WTC11 (cell line): ENCODE data around the gene HPS5. TPM values are rescaled to one million over a fixed set of nuclear protein-coding genes. Genes with fewer than 3 reads are reported as not detected.

Experiments
- ATAC-seq: fragments of 200-7000 bp; cut with Tn5 transposase; 2 replicates; pipeline ENCODE4 v1.10.0; 2021; ENCODE audit warnings: mild to moderate bottlenecking, moderate library complexity
- CTCF ChIA-PET: fragments of 300-600 bp; sonication (Branson Sonifier 250); formaldehyde crosslinking; loops from one replicate; lab custom pipeline; 2021; ENCODE audit warnings: antibody characterized with exemption; lab: Charles Lee
- POLR2A ChIA-PET: fragments of 350-600 bp; sonication (Branson Sonifier 250); formaldehyde crosslinking; loops from one replicate; lab custom pipeline; 2021; ENCODE audit warnings: antibody characterized with exemption; lab: Charles Lee
- DNase-seq: peaks from one replicate; pipeline ENCODE4 v3.0.0; 2021; ENCODE audit warnings: low spot score
- H3K27ac Mint-ChIP-seq: 2 replicates; pipeline ENCODE4 v1.8.0; 2021; ENCODE audit warnings: mixed read lengths
- H3K27me3 Mint-ChIP-seq: 2 replicates; pipeline ENCODE4 v1.8.0; 2021; ENCODE audit warnings: low read depth, mild to moderate bottlenecking, moderate library complexity, mixed read lengths
- H3K36me3 Mint-ChIP-seq: 2 replicates; pipeline ENCODE4 v1.8.0; 2021; ENCODE audit warnings: mixed read lengths
- H3K4me1 Mint-ChIP-seq: 2 replicates; pipeline ENCODE4 v1.8.0; 2022; ENCODE audit warnings: mixed read lengths
- H3K4me3 Mint-ChIP-seq: 2 replicates; pipeline ENCODE4 v1.8.0; 2021; ENCODE audit warnings: mild to moderate bottlenecking, moderate library complexity, mixed read lengths
- H3K9me3 Mint-ChIP-seq: 2 replicates; pipeline ENCODE4 v1.8.0; 2021; ENCODE audit warnings: mixed read lengths
- AR ChIP-seq: fragments of 250-450 bp; sonication (Bioruptor Pico); IDR thresholded peaks from 2 replicates; pipeline ENCODE4 v1.9.0; 2021; ENCODE audit warnings: mild to moderate bottlenecking
- ATF1 ChIP-seq: sonication (generic); formaldehyde crosslinking; IDR thresholded peaks from 2 replicates; pipeline ENCODE4 v1.8.1; 2023; ENCODE audit warnings: mild to moderate bottlenecking, moderate library complexity, missing genetic modification reagents
- CBFB ChIP-seq: sonication (generic); formaldehyde crosslinking; IDR thresholded peaks from 2 replicates; pipeline ENCODE4 v1.8.1; 2022; ENCODE audit warnings: mild to moderate bottlenecking, low read depth, missing genetic modification reagents
- CDX4 ChIP-seq: fragments of 250-450 bp; sonication (Bioruptor Pico); IDR thresholded peaks from 2 replicates; pipeline ENCODE4 v1.9.0; 2021; ENCODE audit warnings: moderate library complexity, mild to moderate bottlenecking, inconsistent platforms, borderline replicate concordance
- CREM ChIP-seq: sonication (generic); formaldehyde crosslinking; IDR thresholded peaks from 2 replicates; pipeline ENCODE4 v1.8.1; 2022; ENCODE audit warnings: mild to moderate bottlenecking, missing genetic modification reagents, moderate library complexity
- ETV6 ChIP-seq: sonication (generic); formaldehyde crosslinking; IDR thresholded peaks from 2 replicates; pipeline ENCODE4 v1.8.1; 2022; ENCODE audit warnings: mild to moderate bottlenecking, missing genetic modification reagents
- FOXK1 ChIP-seq: sonication (generic); formaldehyde crosslinking; IDR thresholded peaks from 2 replicates; pipeline ENCODE4 v1.8.0; 2022; ENCODE audit warnings: mild to moderate bottlenecking, moderate library complexity, missing genetic modification reagents
- GTF2I ChIP-seq: fragments of 250-450 bp; sonication (Bioruptor Pico); conservative IDR thresholded peaks from 2 replicates; pipeline ENCODE4 v1.4.0; 2021; ENCODE audit warnings: mild to moderate bottlenecking
- JAZF1 ChIP-seq: fragments of 250-450 bp; sonication (Bioruptor Pico); IDR thresholded peaks from 2 replicates; pipeline ENCODE4 v1.9.0; 2021; ENCODE audit warnings: moderate library complexity, mild to moderate bottlenecking, inconsistent platforms
- JUN ChIP-seq: sonication (generic); formaldehyde crosslinking; IDR thresholded peaks from 2 replicates; pipeline ENCODE4 v1.8.0; 2023; ENCODE audit warnings: mild to moderate bottlenecking, missing genetic modification reagents
- MXD4 ChIP-seq: fragments of 250-450 bp; sonication (Bioruptor Pico); IDR thresholded peaks from 2 replicates; pipeline ENCODE4 v1.8.0; 2021; ENCODE audit warnings: mild to moderate bottlenecking, moderate library complexity, borderline replicate concordance
- MYBL2 ChIP-seq: sonication (generic); formaldehyde crosslinking; IDR thresholded peaks from 2 replicates; pipeline ENCODE4 v1.8.1; 2023; ENCODE audit warnings: mild to moderate bottlenecking, moderate library complexity, missing genetic modification reagents
- NFE2L1 ChIP-seq: sonication (generic); formaldehyde crosslinking; IDR thresholded peaks from 2 replicates; pipeline ENCODE4 v1.8.1; 2023; ENCODE audit warnings: missing genetic modification reagents
- NR2C2 ChIP-seq: sonication (generic); formaldehyde crosslinking; IDR thresholded peaks from 2 replicates; pipeline ENCODE4 v1.8.0; 2022; ENCODE audit warnings: mild to moderate bottlenecking, missing genetic modification reagents
- NR3C1 ChIP-seq: sonication (generic); formaldehyde crosslinking; conservative IDR thresholded peaks from 2 replicates; pipeline ENCODE4 v1.8.1; 2023; ENCODE audit warnings: low read depth, mild to moderate bottlenecking, missing genetic modification reagents
- SMAD4 ChIP-seq: sonication (generic); formaldehyde crosslinking; IDR thresholded peaks from 2 replicates; pipeline ENCODE4 v1.8.0; 2022; ENCODE audit warnings: mild to moderate bottlenecking, missing genetic modification reagents
- SP1 ChIP-seq: sonication (generic); formaldehyde crosslinking; conservative IDR thresholded peaks from 2 replicates; pipeline ENCODE4 v1.8.1; 2022; ENCODE audit warnings: missing genetic modification reagents
- ZBTB21 ChIP-seq: sonication (generic); formaldehyde crosslinking; IDR thresholded peaks from 2 replicates; pipeline ENCODE4 v1.8.1; 2023; ENCODE audit warnings: mild to moderate bottlenecking, missing genetic modification reagents, borderline replicate concordance
- ZMAT4 ChIP-seq: fragments of 250-450 bp; sonication (Bioruptor Pico); IDR thresholded peaks from 2 replicates; pipeline ENCODE4 v1.9.0; 2021; ENCODE audit warnings: mild to moderate bottlenecking
- ZNF219 ChIP-seq: sonication (generic); formaldehyde crosslinking; IDR thresholded peaks from 2 replicates; pipeline ENCODE4 v1.8.0; 2023; ENCODE audit warnings: missing genetic modification reagents, mild to moderate bottlenecking, borderline replicate concordance
- ZNF232 ChIP-seq: sonication (generic); formaldehyde crosslinking; IDR thresholded peaks from 2 replicates; pipeline ENCODE4 v1.8.0; 2022; ENCODE audit warnings: mild to moderate bottlenecking, missing genetic modification reagents
- ZNF317 ChIP-seq: sonication (generic); formaldehyde crosslinking; IDR thresholded peaks from 2 replicates; pipeline ENCODE4 v1.8.1; 2023; ENCODE audit warnings: low read depth, mild to moderate bottlenecking, moderate library complexity, missing genetic modification reagents, borderline replicate concordance
- ZNF416 ChIP-seq: fragments of 250-450 bp; sonication (Bioruptor Pico); IDR thresholded peaks from 2 replicates; pipeline ENCODE4 v1.9.0; 2021; ENCODE audit warnings: mild to moderate bottlenecking, inconsistent platforms
- ZNF423 ChIP-seq: fragments of 250-450 bp; sonication (Bioruptor Pico); IDR thresholded peaks from 2 replicates; pipeline ENCODE4 v2.1.2; 2022; ENCODE audit warnings: mild to moderate bottlenecking, moderate library complexity
- total RNA-seq: library from RNA; stranded (reverse); gene quantifications from 3 replicates; pipeline ENCODE4 v1.2.3, GENCODE V29; 2021

Gene HPS5
- total RNA-seq, 1 experiment from 2014 or later: 14.9 TPM

- Mint-ChIP-seq H3K27ac (no peak overlapping the region), H3K36me3 (peaks cover 63% of the 10 kb centered on the region), H3K4me1 (no peaks in the 10 kb centered on the region), H3K9me3 (no peaks in the 10 kb centered on the region), H3K4me3 (no peak overlapping the region), H3K27me3 (no peaks in the 10 kb centered on the region)
- DNase-seq (no peak), ATAC-seq (no peak)
- CTCF ChIA-PET: no interaction called here
- TF ChIP-seq NR2C2 (CRISPR knock-in tag) (no peak), JAZF1 (no peak), NR3C1 (no peak), CBFB (CRISPR knock-in tag) (no peak), NFE2L1 (CRISPR knock-in tag) (no peak)
- POLR2A ChIA-PET: no interaction called here
These were observed 14.3 kb downstream of the HPS5 start for GRCh38 chr11:18307461-18308139.

GRCh38 chr11:18304745-18305144, 17.2 kb downstream of the HPS5 start:
- Mint-ChIP-seq H3K9me3 (no peaks in the 10 kb centered on the region), H3K27ac (no peak overlapping the region), H3K4me1 (no peaks in the 10 kb centered on the region), H3K36me3 (peaks cover 65% of the 10 kb centered on the region), H3K27me3 (no peaks in the 10 kb centered on the region), H3K4me3 (no peak overlapping the region)
- ATAC-seq (no peak), DNase-seq (no peak)
- TF ChIP-seq AR (CRISPR knock-in tag) (no peak), ZNF423 (CRISPR knock-in tag) (no peak), ZNF219 (CRISPR knock-in tag) (no peak)
- ChIA-PET CTCF (no interaction called here), POLR2A (no interaction called here)

GRCh38 chr11:18299721-18300120, 22.2 kb downstream of the HPS5 start:
- no peak overlapping the region for H3K4me3 Mint-ChIP-seq
- ATAC-seq (no peak), DNase-seq (no peak)
- ChIA-PET POLR2A (no interaction called here), CTCF (interaction anchor here (0.9 to 1.2 kb wide), 2 partner anchors 96 to 184 kb away, joined by 3 read pairs; no protein-coding TSS in a partner anchor)
- no peaks in the 10 kb centered on the region for H3K9me3 Mint-ChIP-seq
- TF ChIP-seq ZNF232 (CRISPR knock-in tag) (no peak), MYBL2 (CRISPR knock-in tag) (no peak), CDX4 (CRISPR knock-in tag) (no peak), FOXK1 (CRISPR knock-in tag) (no peak), ZNF416 (no peak), SMAD4 (CRISPR knock-in tag) (no peak), ZNF317 (CRISPR knock-in tag) (no peak), JUN (CRISPR knock-in tag) (no peak)
- no peak overlapping the region for H3K27ac Mint-ChIP-seq
- no peaks in the 10 kb centered on the region for H3K27me3 Mint-ChIP-seq
- no peaks in the 10 kb centered on the region for H3K4me1 Mint-ChIP-seq
- H3K36me3 Mint-ChIP-seq: peaks cover 63% of the 10 kb centered on the region

GRCh38 chr11:18295316-18295715, 26.6 kb downstream of the HPS5 start:
- H3K4me3 Mint-ChIP-seq: no peak overlapping the region
- H3K36me3 Mint-ChIP-seq: peaks cover 81% of the 10 kb centered on the region
- H3K27ac Mint-ChIP-seq: no peak overlapping the region
- no peaks in the 10 kb centered on the region for H3K4me1 Mint-ChIP-seq
- no peaks in the 10 kb centered on the region for H3K9me3 Mint-ChIP-seq
- H3K27me3 Mint-ChIP-seq: no peaks in the 10 kb centered on the region
- no peak for ATAC-seq
- CTCF ChIA-PET: interaction anchor here (1.4 kb wide), 1 partner anchor 180 kb away, joined by 3 read pairs; no protein-coding TSS in a partner anchor
- POLR2A ChIA-PET: no interaction called here
- no peak for DNase-seq
- TF ChIP-seq ATF1 (CRISPR knock-in tag): no peak
- no peak for TF ChIP-seq ZBTB21
- TF ChIP-seq GTF2I: no peak
- no peak for TF ChIP-seq CREM
- no peak for TF ChIP-seq ZNF416
- no peak for TF ChIP-seq MXD4 (CRISPR knock-in tag)
- no peak for TF ChIP-seq SP1 (CRISPR knock-in tag)
- no peak for TF ChIP-seq ETV6 (CRISPR knock-in tag)
- no peak for TF ChIP-seq AR (CRISPR knock-in tag)
- no peak for TF ChIP-seq ZMAT4 (CRISPR knock-in tag)
